K562 (cell line): ENCODE results near the gene NYNRIN. TPM values are rescaled to one million over a fixed set of nuclear protein-coding genes. Genes with fewer than 3 reads are reported as not detected.

Source experiments
- HBP1 ChIP-seq: fragments of 450-650 bp; formaldehyde crosslinking; IDR thresholded peaks from 2 replicates; pipeline ENCODE4 v1.4.0; 2022; ENCODE audit warnings: missing genetic modification characterization
- HCFC1 ChIP-seq: IDR thresholded peaks from 2 replicates; pipeline ENCODE4 v1.6.1; 2012; ENCODE audit warnings: low read depth, low read length, improper control_type of control experiment
- HDAC6 ChIP-seq: IDR thresholded peaks from 2 replicates; pipeline ENCODE4 v1.6.1; 2012; ENCODE audit warnings: low read depth, mild to moderate bottlenecking, control low read depth, inconsistent platforms, low read length, moderate library complexity
- PHF21A ChIP-seq: fragments of 450-650 bp; IDR thresholded peaks from 2 replicates; pipeline ENCODE4 v1.6.1; 2017; ENCODE audit warnings: low read depth, borderline replicate concordance
- SETDB1 ChIP-seq: IDR thresholded peaks from one replicate; pipeline ENCODE4 v1.6.1; 2012; ENCODE audit warnings: low read length, control low read depth, inconsistent platforms
- SMAD1 ChIP-seq: fragments of 150-350 bp; IDR thresholded peaks from 2 replicates; pipeline ENCODE4 v1.6.1; 2014; ENCODE audit warnings: low read length, low read depth; ENCODE audit not compliant: partially characterized antibody
- TAF1 ChIP-seq: IDR thresholded peaks from 2 replicates; pipeline ENCODE4 v1.6.1; 2011; ENCODE audit warnings: mild to moderate bottlenecking, low read length, moderate library complexity; ENCODE audit not compliant: insufficient read depth, control insufficient read depth, severe bottlenecking; ENCODE audit errors: extremely low read depth
- ZBTB7A ChIP-seq: IDR thresholded peaks from 2 replicates; pipeline ENCODE4 v1.6.1; 2011; ENCODE audit warnings: low read depth, mild to moderate bottlenecking, low read length, moderate library complexity, borderline replicate concordance; ENCODE audit not compliant: control insufficient read depth
- ZNF143 ChIP-seq: sonication (generic); formaldehyde crosslinking; IDR thresholded peaks from 2 replicates; pipeline ENCODE4 v1.9.0; 2022; ENCODE audit warnings: mild to moderate bottlenecking, missing genetic modification reagents
- ZNF316 ChIP-seq: fragments of 450-650 bp; IDR thresholded peaks from 2 replicates; pipeline ENCODE4 v1.6.1; 2016
- ZNF551 ChIP-seq: fragments of 250-450 bp; sonication (Bioruptor Pico); IDR thresholded peaks from 2 replicates; pipeline ENCODE4 v1.5.0; 2021; ENCODE audit warnings: mild to moderate bottlenecking, moderate library complexity
- polyA plus RNA-seq, 8 experiments: library from polyadenylated mRNA; depleted of rRNA in 4 of 8; stranded (reverse) in 5 of 8; unstranded in 3 of 8; fragments of >200 nt; fragmentation: Nextera tagmentation in 2 of 8; fragmentation: Illumina TruSeq in 1 of 8; extraction: Ambion mirVana in 2 of 8; extraction: Trizol in 1 of 8; gene quantifications; 2 replicates each; pipeline versions ENCODE4 v1.2.1 to v1.2.3, GENCODE V29; 2011 to 2014; ENCODE audit warnings: inconsistent platforms in 1 of 8, missing spikeins in 1 of 8
- total RNA-seq, 7 experiments: library from RNA; depleted of rRNA in 6 of 7; stranded (reverse); fragments of >200 nt in 6 of 7; fragmentation: Illumina TruSeq in 2 of 7; extraction: Trizol in 2 of 7; gene quantifications; 2 replicates each; pipeline versions ENCODE4 v1.2.1 to v1.2.3, GENCODE V29; 2011 to 2021; ENCODE audit warnings: low replicate concordance in 1 of 7
- TF ChIP-seq, protein P1 (sequence below), 2 experiments: fragments of 450-650 bp; IDR thresholded peaks; 2 replicates each; pipeline ENCODE4 v1.6.1; 2018; ENCODE audit warnings: mild to moderate bottlenecking in 2 of 2, low read depth in 1 of 2; ENCODE audit not compliant: partially characterized antibody in 2 of 2
- TF ChIP-seq, protein P2 (sequence below): fragments of 200-800 bp; sonication (Bioruptor generic); IDR thresholded peaks from 2 replicates; pipeline ENCODE4 v1.6.1; 2016; ENCODE audit warnings: missing genetic modification characterization, missing compliant biosample characterization
- TF ChIP-seq, protein P3 (sequence below): fragments of 450-650 bp; formaldehyde crosslinking; IDR thresholded peaks from 2 replicates; pipeline ENCODE4 v1.4.0; 2020; ENCODE audit warnings: mild to moderate bottlenecking, moderate library complexity

NYNRIN gene
- total and polyA plus RNA-seq, 9 of the 15 experiments (the other 6 are each of a cell fraction or from before 2014, with no cell fraction given): 0.04 to 1.2 (median 0.28) TPM

DNA sequence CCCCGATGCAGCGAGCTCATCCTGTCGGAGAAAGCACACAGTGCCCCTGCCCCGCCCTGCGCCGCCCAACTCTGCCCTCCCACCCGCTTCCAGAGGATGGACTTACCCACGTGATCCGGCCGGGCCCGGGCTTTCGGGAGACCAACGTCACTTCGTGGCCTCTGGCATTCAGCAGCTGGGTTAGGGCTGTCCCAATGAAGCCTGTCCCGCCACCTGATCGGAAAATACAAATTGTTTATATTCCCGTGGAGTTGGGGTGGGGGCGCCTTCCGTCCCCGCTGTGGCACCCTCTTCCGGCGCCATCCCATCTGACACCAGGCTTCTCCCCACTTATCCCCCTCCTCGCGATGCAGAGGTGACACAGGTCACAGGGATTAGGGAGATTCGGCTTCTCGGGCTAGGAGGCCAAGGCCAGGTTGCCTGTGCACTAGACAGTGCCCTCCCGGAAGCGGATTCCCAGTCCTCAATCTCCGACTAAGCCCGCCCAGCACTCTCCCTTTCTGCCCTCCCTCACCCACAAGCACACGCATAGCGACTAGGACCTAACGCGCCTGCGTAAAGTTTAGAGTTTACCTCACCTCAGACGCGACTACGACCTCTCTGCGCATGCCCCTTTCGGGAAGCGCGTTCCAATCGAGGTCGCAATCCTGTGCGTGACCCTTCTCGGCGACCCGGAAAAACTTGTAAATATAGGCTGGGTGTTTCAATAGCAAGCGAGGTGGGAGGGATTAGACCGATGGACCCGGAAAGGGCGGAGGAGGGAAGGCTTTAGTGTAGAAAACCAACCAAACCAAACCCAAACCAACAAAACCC, 43.6 kb downstream of the NYNRIN start, which contains the start of gene SDR39U1 (continued):
- TF ChIP-seq, protein P1, sequence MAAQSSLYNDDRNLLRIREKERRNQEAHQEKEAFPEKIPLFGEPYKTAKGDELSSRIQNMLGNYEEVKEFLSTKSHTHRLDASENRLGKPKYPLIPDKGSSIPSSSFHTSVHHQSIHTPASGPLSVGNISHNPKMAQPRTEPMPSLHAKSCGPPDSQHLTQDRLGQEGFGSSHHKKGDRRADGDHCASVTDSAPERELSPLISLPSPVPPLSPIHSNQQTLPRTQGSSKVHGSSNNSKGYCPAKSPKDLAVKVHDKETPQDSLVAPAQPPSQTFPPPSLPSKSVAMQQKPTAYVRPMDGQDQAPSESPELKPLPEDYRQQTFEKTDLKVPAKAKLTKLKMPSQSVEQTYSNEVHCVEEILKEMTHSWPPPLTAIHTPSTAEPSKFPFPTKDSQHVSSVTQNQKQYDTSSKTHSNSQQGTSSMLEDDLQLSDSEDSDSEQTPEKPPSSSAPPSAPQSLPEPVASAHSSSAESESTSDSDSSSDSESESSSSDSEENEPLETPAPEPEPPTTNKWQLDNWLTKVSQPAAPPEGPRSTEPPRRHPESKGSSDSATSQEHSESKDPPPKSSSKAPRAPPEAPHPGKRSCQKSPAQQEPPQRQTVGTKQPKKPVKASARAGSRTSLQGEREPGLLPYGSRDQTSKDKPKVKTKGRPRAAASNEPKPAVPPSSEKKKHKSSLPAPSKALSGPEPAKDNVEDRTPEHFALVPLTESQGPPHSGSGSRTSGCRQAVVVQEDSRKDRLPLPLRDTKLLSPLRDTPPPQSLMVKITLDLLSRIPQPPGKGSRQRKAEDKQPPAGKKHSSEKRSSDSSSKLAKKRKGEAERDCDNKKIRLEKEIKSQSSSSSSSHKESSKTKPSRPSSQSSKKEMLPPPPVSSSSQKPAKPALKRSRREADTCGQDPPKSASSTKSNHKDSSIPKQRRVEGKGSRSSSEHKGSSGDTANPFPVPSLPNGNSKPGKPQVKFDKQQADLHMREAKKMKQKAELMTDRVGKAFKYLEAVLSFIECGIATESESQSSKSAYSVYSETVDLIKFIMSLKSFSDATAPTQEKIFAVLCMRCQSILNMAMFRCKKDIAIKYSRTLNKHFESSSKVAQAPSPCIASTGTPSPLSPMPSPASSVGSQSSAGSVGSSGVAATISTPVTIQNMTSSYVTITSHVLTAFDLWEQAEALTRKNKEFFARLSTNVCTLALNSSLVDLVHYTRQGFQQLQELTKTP (IDR thresholded peaks at IDR 0.05; ENCODE audit: low read depth in 1 of 2, partially characterized antibody in 2 of 2): no peak
- TF ChIP-seq PHF21A (no peak), ZNF551 (CRISPR knock-in tag) (no peak), ZNF143 (CRISPR knock-in tag) (no peak), SMAD1 (no peak), HDAC6 (no peak), TAF1 (peak; percentile 54), ZBTB7A (no peak), HBP1 (CRISPR knock-in tag) (no peak), ZNF316 (no peak), HCFC1 (peak; percentile 79), SETDB1 (peak; percentile 68)
- TF ChIP-seq, protein P2, sequence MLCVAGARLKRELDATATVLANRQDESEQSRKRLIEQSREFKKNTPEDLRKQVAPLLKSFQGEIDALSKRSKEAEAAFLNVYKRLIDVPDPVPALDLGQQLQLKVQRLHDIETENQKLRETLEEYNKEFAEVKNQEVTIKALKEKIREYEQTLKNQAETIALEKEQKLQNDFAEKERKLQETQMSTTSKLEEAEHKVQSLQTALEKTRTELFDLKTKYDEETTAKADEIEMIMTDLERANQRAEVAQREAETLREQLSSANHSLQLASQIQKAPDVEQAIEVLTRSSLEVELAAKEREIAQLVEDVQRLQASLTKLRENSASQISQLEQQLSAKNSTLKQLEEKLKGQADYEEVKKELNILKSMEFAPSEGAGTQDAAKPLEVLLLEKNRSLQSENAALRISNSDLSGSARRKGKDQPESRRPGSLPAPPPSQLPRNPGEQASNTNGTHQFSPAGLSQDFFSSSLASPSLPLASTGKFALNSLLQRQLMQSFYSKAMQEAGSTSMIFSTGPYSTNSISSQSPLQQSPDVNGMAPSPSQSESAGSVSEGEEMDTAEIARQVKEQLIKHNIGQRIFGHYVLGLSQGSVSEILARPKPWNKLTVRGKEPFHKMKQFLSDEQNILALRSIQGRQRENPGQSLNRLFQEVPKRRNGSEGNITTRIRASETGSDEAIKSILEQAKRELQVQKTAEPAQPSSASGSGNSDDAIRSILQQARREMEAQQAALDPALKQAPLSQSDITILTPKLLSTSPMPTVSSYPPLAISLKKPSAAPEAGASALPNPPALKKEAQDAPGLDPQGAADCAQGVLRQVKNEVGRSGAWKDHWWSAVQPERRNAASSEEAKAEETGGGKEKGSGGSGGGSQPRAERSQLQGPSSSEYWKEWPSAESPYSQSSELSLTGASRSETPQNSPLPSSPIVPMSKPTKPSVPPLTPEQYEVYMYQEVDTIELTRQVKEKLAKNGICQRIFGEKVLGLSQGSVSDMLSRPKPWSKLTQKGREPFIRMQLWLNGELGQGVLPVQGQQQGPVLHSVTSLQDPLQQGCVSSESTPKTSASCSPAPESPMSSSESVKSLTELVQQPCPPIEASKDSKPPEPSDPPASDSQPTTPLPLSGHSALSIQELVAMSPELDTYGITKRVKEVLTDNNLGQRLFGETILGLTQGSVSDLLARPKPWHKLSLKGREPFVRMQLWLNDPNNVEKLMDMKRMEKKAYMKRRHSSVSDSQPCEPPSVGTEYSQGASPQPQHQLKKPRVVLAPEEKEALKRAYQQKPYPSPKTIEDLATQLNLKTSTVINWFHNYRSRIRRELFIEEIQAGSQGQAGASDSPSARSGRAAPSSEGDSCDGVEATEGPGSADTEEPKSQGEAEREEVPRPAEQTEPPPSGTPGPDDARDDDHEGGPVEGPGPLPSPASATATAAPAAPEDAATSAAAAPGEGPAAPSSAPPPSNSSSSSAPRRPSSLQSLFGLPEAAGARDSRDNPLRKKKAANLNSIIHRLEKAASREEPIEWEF: no peak
- TF ChIP-seq, protein P3, sequence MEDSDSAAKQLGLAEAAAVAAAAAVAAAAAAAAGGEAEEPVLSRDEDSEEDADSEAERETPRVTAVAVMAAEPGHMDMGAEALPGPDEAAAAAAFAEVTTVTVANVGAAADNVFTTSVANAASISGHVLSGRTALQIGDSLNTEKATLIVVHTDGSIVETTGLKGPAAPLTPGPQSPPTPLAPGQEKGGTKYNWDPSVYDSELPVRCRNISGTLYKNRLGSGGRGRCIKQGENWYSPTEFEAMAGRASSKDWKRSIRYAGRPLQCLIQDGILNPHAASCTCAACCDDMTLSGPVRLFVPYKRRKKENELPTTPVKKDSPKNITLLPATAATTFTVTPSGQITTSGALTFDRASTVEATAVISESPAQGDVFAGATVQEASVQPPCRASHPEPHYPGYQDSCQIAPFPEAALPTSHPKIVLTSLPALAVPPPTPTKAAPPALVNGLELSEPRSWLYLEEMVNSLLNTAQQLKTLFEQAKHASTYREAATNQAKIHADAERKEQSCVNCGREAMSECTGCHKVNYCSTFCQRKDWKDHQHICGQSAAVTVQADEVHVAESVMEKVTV (CRISPR knock-in tag): no peak
